ENCODE data around the gene SLC28A1. TPM values are rescaled to one million over a fixed set of nuclear protein-coding genes. Genes with fewer than 3 reads are reported as not detected.
A peak's percentile ranks its signal among the peaks of the same experiment; 100 is the strongest.
"Not testable (repeated sequence)": the region's sequence is repeated elsewhere in the genome, so short reads cannot be mapped to it uniquely, and the experiment has no call there.

The SLC28A1 gene
- not detected for total RNA-seq

GRCh38 chr15:84883916-84884781 is at the start of gene SLC28A1:
TSS of gene SLC28A1 (plus strand) at chr15:84884662. CDS start at chr15:84887761, 3,099 bp downstream.
- no peaks in the 10 kb centered on the region for H3K9me3 Mint-ChIP-seq
- DNase-seq, result no peak
- H3K4me1 Mint-ChIP-seq, result no peaks in the 10 kb centered on the region
- no peak within 1 kb of the TSS for H3K4me3 Mint-ChIP-seq
- H3K27ac Mint-ChIP-seq, result no peak within 1 kb of the TSS
- no peaks in the 10 kb centered on the region for H3K27me3 Mint-ChIP-seq
- CTCF ChIA-PET, result interaction anchor here (1.1 kb wide), 2 partner anchors 44 to 312 kb away, joined by 3 read pairs; no protein-coding TSS in a partner anchor
- no peaks in the 10 kb centered on the region for H3K36me3 Mint-ChIP-seq (ENCODE audit: low read depth)
- POLR2A ChIA-PET, result no interaction called here

GRCh38 chr15:84834969-84835368 is 49.5 kb upstream of the SLC28A1 start:
- Mint-ChIP-seq H3K36me3 (ENCODE audit: low read depth) (no peaks in the 10 kb centered on the region), H3K27ac (no peak overlapping the region), H3K4me3 (no peak overlapping the region), H3K27me3 (peaks cover 28% of the 10 kb centered on the region), H3K4me1 (no peaks in the 10 kb centered on the region), H3K9me3 (no peaks in the 10 kb centered on the region)
- POLR2A ChIA-PET, result no interaction called here
- DNase-seq, result no peak
- CTCF ChIA-PET, result interaction anchor here (0.5 to 1.5 kb wide), 4 partner anchors 10 to 211 kb away, joined by 3 to 5 read pairs (median 4); no protein-coding TSS in a partner anchor

GRCh38 chr15:84835661-84836337 is 48.7 kb upstream of the SLC28A1 start:
- CTCF ChIA-PET, result interaction anchor here (0.5 to 1.2 kb wide), 4 partner anchors 9 to 212 kb away, joined by 3 read pairs; no protein-coding TSS in a partner anchor
- Mint-ChIP-seq H3K4me1 (no peaks in the 10 kb centered on the region), H3K4me3 (no peak overlapping the region), H3K9me3 (no peaks in the 10 kb centered on the region), H3K27me3 (peaks cover 23% of the 10 kb centered on the region), H3K27ac (no peak overlapping the region), H3K36me3 (ENCODE audit: low read depth) (no peaks in the 10 kb centered on the region)
- POLR2A ChIA-PET, result no interaction called here
- no peak for DNase-seq

GRCh38 chr15:84836844-84837243 is 47.6 kb upstream of the SLC28A1 start:
- DNase-seq, result no peak
- Mint-ChIP-seq H3K4me3 (no peak overlapping the region), H3K9me3 (no peaks in the 10 kb centered on the region), H3K36me3 (ENCODE audit: low read depth) (no peaks in the 10 kb centered on the region), H3K27me3 (peaks cover 18% of the 10 kb centered on the region), H3K27ac (no peak overlapping the region), H3K4me1 (no peaks in the 10 kb centered on the region)
- ChIA-PET POLR2A (no interaction called here), CTCF (interaction anchor here (0.6 to 1.3 kb wide), 4 partner anchors 10 to 205 kb away, joined by 3 read pairs; no protein-coding TSS in a partner anchor)

- no peak overlapping the region for H3K27ac Mint-ChIP-seq
- ChIA-PET POLR2A (no interaction called here), CTCF (interaction anchor here (0.5 to 0.8 kb wide), 2 partner anchors 9 to 44 kb away, joined by 3 read pairs; no protein-coding TSS in a partner anchor)
- no peaks in the 10 kb centered on the region for H3K4me1 Mint-ChIP-seq
- H3K9me3 Mint-ChIP-seq, result no peaks in the 10 kb centered on the region
- H3K36me3 Mint-ChIP-seq (ENCODE audit: low read depth), result no peaks in the 10 kb centered on the region
- DNase-seq, result no peak
- no peak overlapping the region for H3K4me3 Mint-ChIP-seq
- H3K27me3 Mint-ChIP-seq, result peaks cover 8% of the 10 kb centered on the region
Measured at GRCh38 chr15:84839714-84840113, 44.7 kb upstream of the SLC28A1 start.

- H3K4me3 Mint-ChIP-seq, result no peak overlapping the region
- POLR2A ChIA-PET, result no interaction called here
- no peak for DNase-seq
- no peaks in the 10 kb centered on the region for H3K9me3 Mint-ChIP-seq
- no peaks in the 10 kb centered on the region for H3K36me3 Mint-ChIP-seq (ENCODE audit: low read depth)
- no peak overlapping the region for H3K27ac Mint-ChIP-seq
- peaks cover 8% of the 10 kb centered on the region for H3K27me3 Mint-ChIP-seq
- no peaks in the 10 kb centered on the region for H3K4me1 Mint-ChIP-seq
- CTCF ChIA-PET, result interaction anchor here (0.8 kb wide), 1 partner anchor 43 kb away, joined by 3 read pairs; no protein-coding TSS in a partner anchor
Measured at GRCh38 chr15:84840255-84840654, 44.2 kb upstream of the SLC28A1 start.

- H3K27me3 Mint-ChIP-seq, result peaks cover 8% of the 10 kb centered on the region
- DNase-seq, result no peak
- no peak overlapping the region for H3K4me3 Mint-ChIP-seq
- ChIA-PET CTCF (interaction anchor here (0.8 kb wide), 1 partner anchor 42 kb away, joined by 3 read pairs; no protein-coding TSS in a partner anchor), POLR2A (no interaction called here)
- H3K27ac Mint-ChIP-seq, result no peak overlapping the region
- H3K9me3 Mint-ChIP-seq, result no peaks in the 10 kb centered on the region
- no peaks in the 10 kb centered on the region for H3K36me3 Mint-ChIP-seq (ENCODE audit: low read depth)
- H3K4me1 Mint-ChIP-seq, result no peaks in the 10 kb centered on the region
Measured at GRCh38 chr15:84840741-84841429, 43.6 kb upstream of the SLC28A1 start.

GRCh38 chr15:84842781-84843180 is 41.7 kb upstream of the SLC28A1 start:
- Mint-ChIP-seq H3K4me1 (no peaks in the 10 kb centered on the region), H3K36me3 (ENCODE audit: low read depth) (peaks cover 5% of the 10 kb centered on the region), H3K27me3 (peaks cover 3% of the 10 kb centered on the region), H3K9me3 (peaks cover 11% of the 10 kb centered on the region), H3K27ac (no peak overlapping the region), H3K4me3 (no peak overlapping the region)
- POLR2A ChIA-PET, result interaction anchor here (0.6 kb wide), 1 partner anchor 64 kb away, joined by 3 read pairs; no protein-coding TSS in a partner anchor
- DNase-seq, result no peak
- CTCF ChIA-PET, result no interaction called here

GRCh38 chr15:84844964-84845363 is 39.5 kb upstream of the SLC28A1 start:
- Mint-ChIP-seq H3K4me1 (no peaks in the 10 kb centered on the region), H3K36me3 (ENCODE audit: low read depth) (peaks cover 5% of the 10 kb centered on the region), H3K27ac (no peak overlapping the region), H3K4me3 (no peak overlapping the region), H3K9me3 (peaks cover 13% of the 10 kb centered on the region), H3K27me3 (peaks cover 8% of the 10 kb centered on the region)
- ChIA-PET POLR2A (no interaction called here), CTCF (interaction anchor here (0.6 to 1.9 kb wide), 4 partner anchors 15 to 271 kb away, joined by 3 to 4 read pairs (median 4); no protein-coding TSS in a partner anchor)
- no peak for DNase-seq

- POLR2A ChIA-PET; H3K27ac Mint-ChIP-seq; H3K4me3 Mint-ChIP-seq; H3K4me1 Mint-ChIP-seq; H3K27me3 Mint-ChIP-seq; H3K36me3 Mint-ChIP-seq (ENCODE audit: low read depth): not testable (repeated sequence)
- H3K9me3 Mint-ChIP-seq, result peaks cover 13% of the 10 kb centered on the region
- peak; percentile 49 for DNase-seq
- CTCF ChIA-PET, result interaction anchor here (0.6 to 0.9 kb wide), 2 partner anchors 26 to 201 kb away, joined by 3 read pairs; no protein-coding TSS in a partner anchor
Measured at GRCh38 chr15:84845631-84846030, 38.8 kb upstream of the SLC28A1 start.

GRCh38 chr15:84846269-84846668 is 38.2 kb upstream of the SLC28A1 start:
- Mint-ChIP-seq H3K4me1 (no peaks in the 10 kb centered on the region), H3K27me3 (peaks cover 8% of the 10 kb centered on the region), H3K4me3 (no peak overlapping the region), H3K27ac (no peak overlapping the region), H3K9me3 (peaks cover 13% of the 10 kb centered on the region), H3K36me3 (ENCODE audit: low read depth) (peaks cover 5% of the 10 kb centered on the region)
- ChIA-PET CTCF (interaction anchor here (0.6 kb wide), 1 partner anchor 202 kb away, joined by 3 read pairs; no protein-coding TSS in a partner anchor), POLR2A (interaction anchor here (0.7 kb wide), 1 partner anchor 202 kb away, joined by 3 read pairs; no protein-coding TSS in a partner anchor)
- DNase-seq, result no peak

GRCh38 chr15:84847382-84847781 is 37.1 kb upstream of the SLC28A1 start:
- H3K9me3 Mint-ChIP-seq, result peaks cover 13% of the 10 kb centered on the region
- no peak overlapping the region for H3K4me3 Mint-ChIP-seq
- no peak for DNase-seq
- H3K27ac Mint-ChIP-seq, result no peak overlapping the region
- H3K36me3 Mint-ChIP-seq (ENCODE audit: low read depth), result peaks cover 5% of the 10 kb centered on the region
- POLR2A ChIA-PET, result no interaction called here
- no peaks in the 10 kb centered on the region for H3K4me1 Mint-ChIP-seq
- peaks cover 8% of the 10 kb centered on the region for H3K27me3 Mint-ChIP-seq
- CTCF ChIA-PET, result no interaction called here

All from activated CD4-positive, alpha-beta T cell treated with anti-CD3 and anti-CD28 coated beads, Interleukin-2, amount 10 ng/mL, durations not matched to agents 7 days and 5 days (primary cell).